ENCODE data around the gene SEMA6B.

- TF ChIP-seq NRF1 (IDR thresholded peaks at IDR 0.05; ENCODE audit: low read depth, low read length) (no peak), POLR2AphosphoS5 (IDR thresholded peaks at IDR 0.05; ENCODE audit: low read depth, low read length) (no peak), POLR2A (IDR thresholded peaks at IDR 0.05; ENCODE audit: control extremely low read depth in 1 of 2, low read depth in 2 of 2, low read length in 2 of 2) (no peak), CHD2 (IDR thresholded peaks at IDR 0.05; ENCODE audit: low read length) (no peak)
Observed at GRCh38 chr19:4533334-4533733, 26.1 kb downstream of the SEMA6B start.

All from H1 (cell line).